GM23338 (cell line): ENCODE data around the gene PML. TPM values are rescaled to one million over a fixed set of nuclear protein-coding genes. Genes with fewer than 3 reads are reported as not detected.

Experiments used
- ATAC-seq: fragments of 200-7000 bp; cut with Tn5 transposase; 3 replicates; pipeline ENCODE4 v1.9.1; 2020
- DNase-seq: peaks from one replicate; pipeline ENCODE4 v3.0.0-alpha.2; 2015; ENCODE audit warnings: low spot score
- H2AFZ ChIP-seq: fragments of 200-600 bp; sonication (generic); 2 replicates; pipeline ENCODE4 v1.8.0; 2016; ENCODE audit warnings: antibody characterized with exemption, mild to moderate bottlenecking, moderate library complexity
- H3F3A ChIP-seq: fragments of 200-600 bp; sonication (generic); replicated peaks from 2 replicates; pipeline ENCODE4 v1.8.0; 2017; ENCODE audit warnings: antibody characterized with exemption, mixed run types, low read depth
- H3K27ac ChIP-seq: fragments of 200-600 bp; sonication (generic); 2 replicates; pipeline ENCODE4 v1.6.1; 2016; ENCODE audit warnings: low read depth
- H3K27me3 ChIP-seq: fragments of 200-600 bp; sonication (generic); 2 replicates; pipeline ENCODE4 v1.8.0; 2016; ENCODE audit warnings: mild to moderate bottlenecking, mixed run types, moderate library complexity; ENCODE audit not compliant: insufficient read depth
- H3K36me3 ChIP-seq: fragments of 200-600 bp; sonication (generic); 2 replicates; pipeline ENCODE4 v1.8.0; 2016; ENCODE audit warnings: mild to moderate bottlenecking; ENCODE audit not compliant: insufficient read depth
- H3K4me1 ChIP-seq: fragments of 200-600 bp; sonication (generic); 2 replicates; pipeline ENCODE4 v1.8.0; 2016; ENCODE audit warnings: mild to moderate bottlenecking, moderate library complexity; ENCODE audit not compliant: insufficient read depth
- H3K4me2 ChIP-seq: fragments of 200-600 bp; sonication (generic); 2 replicates; pipeline ENCODE4 v1.7.1; 2017; ENCODE audit warnings: mixed run types
- H3K4me3 ChIP-seq: fragments of 200-600 bp; sonication (generic); 2 replicates; pipeline ENCODE4 v1.6.1; 2016; ENCODE audit warnings: mixed run types
- H3K79me2 ChIP-seq: fragments of 200-600 bp; sonication (generic); replicated peaks from 2 replicates; pipeline ENCODE4 v1.8.0; 2017; ENCODE audit warnings: mild to moderate bottlenecking; ENCODE audit not compliant: insufficient read depth
- H3K9me2 ChIP-seq: fragments of 200-600 bp; sonication (generic); 2 replicates; pipeline ENCODE4 v1.8.0; 2017; ENCODE audit not compliant: insufficient read depth
- H4K20me1 ChIP-seq: fragments of 200-600 bp; sonication (generic); replicated peaks from 2 replicates; pipeline ENCODE4 v1.8.0; 2017; ENCODE audit warnings: mild to moderate bottlenecking; ENCODE audit not compliant: insufficient read depth
- H3K27ac Mint-ChIP-seq: 2 replicates; pipeline ENCODE4 v1.8.0; 2020; ENCODE audit warnings: inconsistent platforms, mild to moderate bottlenecking, moderate library complexity, mixed read lengths
- H3K27me3 Mint-ChIP-seq: 3 replicates; pipeline ENCODE4 v1.8.0; 2022; ENCODE audit warnings: low read depth, mild to moderate bottlenecking, moderate library complexity, mixed read lengths, inconsistent platforms; ENCODE audit not compliant: insufficient read depth, poor library complexity
- H3K36me3 Mint-ChIP-seq: 3 replicates; pipeline ENCODE4 v1.8.0; 2021; ENCODE audit warnings: low read depth, mild to moderate bottlenecking, inconsistent platforms, moderate library complexity, mixed read lengths
- H3K4me1 Mint-ChIP-seq: 3 replicates; pipeline ENCODE4 v1.8.0; 2020; ENCODE audit warnings: mild to moderate bottlenecking, inconsistent platforms, mixed read lengths
- H3K4me3 Mint-ChIP-seq: 3 replicates; pipeline ENCODE4 v1.8.0; 2021; ENCODE audit warnings: moderate library complexity, mild to moderate bottlenecking, inconsistent platforms, mixed read lengths
- H3K9me3 Mint-ChIP-seq: 3 replicates; pipeline ENCODE4 v1.8.0; 2020; ENCODE audit warnings: moderate library complexity, mild to moderate bottlenecking, inconsistent platforms, mixed read lengths
- CREB1 ChIP-seq: fragments of 250-450 bp; sonication (Bioruptor Pico); IDR thresholded peaks from 2 replicates; pipeline ENCODE4 v1.5.0; 2020; ENCODE audit warnings: low read depth, mild to moderate bottlenecking, moderate library complexity
- CTCF ChIP-seq, 2 experiments: fragments of 200-600 bp in 1 of 2; sonication (generic) in 1 of 2; conservative IDR thresholded peaks; 2 replicates each; pipeline versions ENCODE4 v1.5.1 to v1.6.1; 2016 to 2017; ENCODE audit warnings: antibody characterized with exemption in 2 of 2, low read depth in 2 of 2, mild to moderate bottlenecking in 2 of 2, moderate library complexity in 1 of 2
- EZH2 ChIP-seq: fragments of 200-600 bp; sonication (generic); IDR thresholded peaks from one replicate; pipeline ENCODE4 v1.8.0; 2017; ENCODE audit warnings: antibody characterized with exemption, mild to moderate bottlenecking, low read depth; ENCODE audit not compliant: unreplicated experiment
- EZH2phosphoT487 ChIP-seq: fragments of 200-600 bp; sonication (generic); IDR thresholded peaks from one replicate; pipeline ENCODE4 v1.8.1; 2018; ENCODE audit warnings: antibody characterized with exemption; ENCODE audit not compliant: unreplicated experiment
- POLR2AphosphoS5 ChIP-seq: IDR thresholded peaks from 2 replicates; pipeline ENCODE4 v1.6.1; 2016; ENCODE audit warnings: antibody characterized with exemption, low read depth
- REST ChIP-seq: IDR thresholded peaks from one replicate; pipeline ENCODE4 v1.6.1; 2018; ENCODE audit warnings: antibody characterized with exemption; ENCODE audit not compliant: unreplicated experiment
- ZNF331 ChIP-seq: fragments of 250-450 bp; sonication (Bioruptor Pico); IDR thresholded peaks from 2 replicates; pipeline ENCODE4 v1.5.0; 2020; ENCODE audit warnings: low read depth, mild to moderate bottlenecking, moderate library complexity
- polyA plus RNA-seq: library from polyadenylated mRNA; unstranded; fragments of >200 nt; fragmentation: Nextera tagmentation; extraction: Ambion mirVana; gene quantifications from 2 replicates; pipeline ENCODE4 v1.2.1, GENCODE V29; 2016
- total RNA-seq: library from RNA; depleted of rRNA; stranded (reverse); fragments of >200 nt; shearing (Covaris generic); gene quantifications from 2 replicates; pipeline ENCODE4 v1.2.3, GENCODE V29; 2014
- TF ChIP-seq, protein P1 (sequence below): fragments of 250-450 bp; sonication (Bioruptor Pico); IDR thresholded peaks from 2 replicates; pipeline ENCODE4 v1.5.0; 2020; ENCODE audit warnings: mild to moderate bottlenecking, moderate library complexity

The PML gene
- total and polyA plus RNA-seq, 2 experiments from 2014 or later, result 19.0 to 73.1 TPM

- no peak for TF ChIP-seq REST
- TF ChIP-seq EZH2phosphoT487, result no peak
- no peak for TF ChIP-seq EZH2
- no peak for TF ChIP-seq CTCF (conservative IDR thresholded peaks at IDR 0.05; ENCODE audit: low read depth in 2 of 2)
Measured at GRCh38 chr15:73983773-73984172, 10.7 kb upstream of the PML start (continued).

- H3K27ac ChIP-seq, result no peak overlapping the region
- H3K27me3 ChIP-seq, result no peaks in the 10 kb centered on the region
- no peaks in the 10 kb centered on the region; the same call in 2 of the 3 replicates for H3K4me1 Mint-ChIP-seq
- no peak overlapping the region for H3K27ac Mint-ChIP-seq
- H3K79me2 ChIP-seq, result no peaks in the 10 kb centered on the region
- H3K27me3 Mint-ChIP-seq, result peaks cover 12% of the 10 kb centered on the region
- H3F3A ChIP-seq, result no peaks in the 10 kb centered on the region
- DNase-seq (no peak), ATAC-seq (no peak)
- no peak overlapping the region for H3K4me3 Mint-ChIP-seq
- no peak overlapping the region for H3K4me3 ChIP-seq
- H3K36me3 ChIP-seq, result no peaks in the 10 kb centered on the region
- H2AFZ ChIP-seq, result no peak overlapping the region
- no peaks in the 10 kb centered on the region for H3K9me2 ChIP-seq
- H3K9me3 Mint-ChIP-seq, result no peaks in the 10 kb centered on the region
- H3K36me3 Mint-ChIP-seq, result no peaks in the 10 kb centered on the region; the same call in 2 of the 3 replicates
- no peaks in the 10 kb centered on the region for H4K20me1 ChIP-seq
- H3K4me1 ChIP-seq, result no peaks in the 10 kb centered on the region
- no peak overlapping the region for H3K4me2 ChIP-seq
- TF ChIP-seq, protein P1, sequence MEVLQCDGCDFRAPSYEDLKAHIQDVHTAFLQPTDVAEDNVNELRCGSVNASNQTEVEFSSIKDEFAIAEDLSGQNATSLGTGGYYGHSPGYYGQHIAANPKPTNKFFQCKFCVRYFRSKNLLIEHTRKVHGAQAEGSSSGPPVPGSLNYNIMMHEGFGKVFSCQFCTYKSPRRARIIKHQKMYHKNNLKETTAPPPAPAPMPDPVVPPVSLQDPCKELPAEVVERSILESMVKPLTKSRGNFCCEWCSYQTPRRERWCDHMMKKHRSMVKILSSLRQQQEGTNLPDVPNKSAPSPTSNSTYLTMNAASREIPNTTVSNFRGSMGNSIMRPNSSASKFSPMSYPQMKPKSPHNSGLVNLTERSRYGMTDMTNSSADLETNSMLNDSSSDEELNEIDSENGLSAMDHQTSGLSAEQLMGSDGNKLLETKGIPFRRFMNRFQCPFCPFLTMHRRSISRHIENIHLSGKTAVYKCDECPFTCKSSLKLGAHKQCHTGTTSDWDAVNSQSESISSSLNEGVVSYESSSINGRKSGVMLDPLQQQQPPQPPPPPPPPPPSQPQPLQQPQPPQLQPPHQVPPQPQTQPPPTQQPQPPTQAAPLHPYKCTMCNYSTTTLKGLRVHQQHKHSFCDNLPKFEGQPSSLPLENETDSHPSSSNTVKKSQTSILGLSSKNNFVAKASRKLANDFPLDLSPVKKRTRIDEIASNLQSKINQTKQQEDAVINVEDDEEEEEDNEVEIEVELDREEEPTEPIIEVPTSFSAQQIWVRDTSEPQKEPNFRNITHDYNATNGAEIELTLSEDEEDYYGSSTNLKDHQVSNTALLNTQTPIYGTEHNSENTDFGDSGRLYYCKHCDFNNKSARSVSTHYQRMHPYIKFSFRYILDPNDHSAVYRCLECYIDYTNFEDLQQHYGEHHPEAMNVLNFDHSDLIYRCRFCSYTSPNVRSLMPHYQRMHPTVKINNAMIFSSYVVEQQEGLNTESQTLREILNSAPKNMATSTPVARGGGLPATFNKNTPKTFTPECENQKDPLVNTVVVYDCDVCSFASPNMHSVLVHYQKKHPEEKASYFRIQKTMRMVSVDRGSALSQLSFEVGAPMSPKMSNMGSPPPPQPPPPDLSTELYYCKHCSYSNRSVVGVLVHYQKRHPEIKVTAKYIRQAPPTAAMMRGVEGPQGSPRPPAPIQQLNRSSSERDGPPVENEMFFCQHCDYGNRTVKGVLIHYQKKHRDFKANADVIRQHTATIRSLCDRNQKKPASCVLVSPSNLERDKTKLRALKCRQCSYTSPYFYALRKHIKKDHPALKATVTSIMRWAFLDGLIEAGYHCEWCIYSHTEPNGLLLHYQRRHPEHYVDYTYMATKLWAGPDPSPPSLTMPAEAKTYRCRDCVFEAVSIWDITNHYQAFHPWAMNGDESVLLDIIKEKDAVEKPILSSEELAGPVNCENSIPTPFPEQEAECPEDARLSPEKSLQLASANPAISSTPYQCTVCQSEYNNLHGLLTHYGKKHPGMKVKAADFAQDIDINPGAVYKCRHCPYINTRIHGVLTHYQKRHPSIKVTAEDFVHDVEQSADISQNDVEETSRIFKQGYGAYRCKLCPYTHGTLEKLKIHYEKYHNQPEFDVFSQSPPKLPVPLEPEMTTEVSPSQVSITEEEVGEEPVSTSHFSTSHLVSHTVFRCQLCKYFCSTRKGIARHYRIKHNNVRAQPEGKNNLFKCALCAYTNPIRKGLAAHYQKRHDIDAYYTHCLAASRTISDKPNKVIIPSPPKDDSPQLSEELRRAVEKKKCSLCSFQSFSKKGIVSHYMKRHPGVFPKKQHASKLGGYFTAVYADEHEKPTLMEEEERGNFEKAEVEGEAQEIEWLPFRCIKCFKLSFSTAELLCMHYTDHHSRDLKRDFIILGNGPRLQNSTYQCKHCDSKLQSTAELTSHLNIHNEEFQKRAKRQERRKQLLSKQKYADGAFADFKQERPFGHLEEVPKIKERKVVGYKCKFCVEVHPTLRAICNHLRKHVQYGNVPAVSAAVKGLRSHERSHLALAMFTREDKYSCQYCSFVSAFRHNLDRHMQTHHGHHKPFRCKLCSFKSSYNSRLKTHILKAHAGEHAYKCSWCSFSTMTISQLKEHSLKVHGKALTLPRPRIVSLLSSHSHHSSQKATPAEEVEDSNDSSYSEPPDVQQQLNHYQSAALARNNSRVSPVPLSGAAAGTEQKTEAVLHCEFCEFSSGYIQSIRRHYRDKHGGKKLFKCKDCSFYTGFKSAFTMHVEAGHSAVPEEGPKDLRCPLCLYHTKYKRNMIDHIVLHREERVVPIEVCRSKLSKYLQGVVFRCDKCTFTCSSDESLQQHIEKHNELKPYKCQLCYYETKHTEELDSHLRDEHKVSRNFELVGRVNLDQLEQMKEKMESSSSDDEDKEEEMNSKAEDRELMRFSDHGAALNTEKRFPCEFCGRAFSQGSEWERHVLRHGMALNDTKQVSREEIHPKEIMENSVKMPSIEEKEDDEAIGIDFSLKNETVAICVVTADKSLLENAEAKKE (CRISPR knock-in tag), result no peak
- no peak for TF ChIP-seq CREB1 (CRISPR knock-in tag)
- TF ChIP-seq REST, result no peak
- TF ChIP-seq POLR2AphosphoS5, result no peak
- TF ChIP-seq ZNF331, result no peak
- no peak for TF ChIP-seq EZH2
Measured at GRCh38 chr15:73984208-73984979, 10.1 kb upstream of the PML start.
